Measurements from ENCODE around the gene USP34.
"Not testable (repeated sequence)": the region's sequence is repeated elsewhere in the genome, so short reads cannot be mapped to it uniquely, and the experiment has no call there.

USP34 gene

GRCh38 chr2:61451178-61451577, 19.7 kb downstream of the USP34 start:
- peaks cover 5 to 8% of the 10 kb centered on the region in 2 experiments; a peak in 2 of 3 replicates for H3K36me3 ChIP-seq (ENCODE audit: control insufficient read depth in 2 of 2, insufficient read depth in 1 of 2, low read length in 2 of 2)
- TF ChIP-seq GFI1B (tag by site-specific recombination; IDR thresholded peaks at IDR 0.05) (no peak), ZFP41 (tag by site-specific recombination; IDR thresholded peaks at IDR 0.05; ENCODE audit: borderline replicate concordance) (no peak), YY1 (tag by site-specific recombination; IDR thresholded peaks at IDR 0.05) (no peak)
- TF ChIP-seq, protein P1, sequence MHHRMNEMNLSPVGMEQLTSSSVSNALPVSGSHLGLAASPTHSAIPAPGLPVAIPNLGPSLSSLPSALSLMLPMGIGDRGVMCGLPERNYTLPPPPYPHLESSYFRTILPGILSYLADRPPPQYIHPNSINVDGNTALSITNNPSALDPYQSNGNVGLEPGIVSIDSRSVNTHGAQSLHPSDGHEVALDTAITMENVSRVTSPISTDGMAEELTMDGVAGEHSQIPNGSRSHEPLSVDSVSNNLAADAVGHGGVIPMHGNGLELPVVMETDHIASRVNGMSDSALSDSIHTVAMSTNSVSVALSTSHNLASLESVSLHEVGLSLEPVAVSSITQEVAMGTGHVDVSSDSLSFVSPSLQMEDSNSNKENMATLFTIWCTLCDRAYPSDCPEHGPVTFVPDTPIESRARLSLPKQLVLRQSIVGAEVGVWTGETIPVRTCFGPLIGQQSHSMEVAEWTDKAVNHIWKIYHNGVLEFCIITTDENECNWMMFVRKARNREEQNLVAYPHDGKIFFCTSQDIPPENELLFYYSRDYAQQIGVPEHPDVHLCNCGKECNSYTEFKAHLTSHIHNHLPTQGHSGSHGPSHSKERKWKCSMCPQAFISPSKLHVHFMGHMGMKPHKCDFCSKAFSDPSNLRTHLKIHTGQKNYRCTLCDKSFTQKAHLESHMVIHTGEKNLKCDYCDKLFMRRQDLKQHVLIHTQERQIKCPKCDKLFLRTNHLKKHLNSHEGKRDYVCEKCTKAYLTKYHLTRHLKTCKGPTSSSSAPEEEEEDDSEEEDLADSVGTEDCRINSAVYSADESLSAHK (tag by site-specific recombination; IDR thresholded peaks at IDR 0.05), result no peak
- no peak overlapping the region for H3K4me3 ChIP-seq (ENCODE audit: low read depth, low read length)
- H3K27ac ChIP-seq (ENCODE audit: extremely low read depth, low read depth, low read length), result no peak overlapping the region
- H3K4me1 ChIP-seq (ENCODE audit: control insufficient read depth, insufficient read depth, low read length), result no peaks in the 10 kb centered on the region
- CTCF ChIA-PET, result no interaction called here
- no peaks in the 10 kb centered on the region for H3K9me3 ChIP-seq (ENCODE audit: control insufficient read depth, insufficient read depth, low read depth, low read length)
- POLR2A ChIA-PET, result no interaction called here

DNA sequence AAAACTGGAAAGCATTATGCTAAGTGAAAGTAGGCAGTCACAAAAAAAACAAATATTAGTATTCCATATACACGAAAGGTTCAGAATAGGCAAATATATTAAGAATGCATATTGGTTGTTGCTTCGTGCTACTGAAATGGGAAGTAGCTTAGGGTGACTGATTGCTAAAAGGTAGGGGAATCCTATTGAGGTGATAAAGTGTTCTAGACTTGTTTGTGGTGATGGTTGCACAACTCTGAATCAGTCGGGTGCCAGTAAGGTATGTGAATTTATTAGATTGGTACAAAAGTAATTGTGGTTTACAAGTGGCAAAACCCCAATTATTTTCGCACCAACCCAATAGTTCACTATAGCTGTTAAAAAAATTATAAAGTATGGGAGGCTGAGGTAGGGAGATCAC, 20.7 kb downstream of the USP34 start:
- peaks cover 5 to 8% of the 10 kb centered on the region in 2 experiments; a peak in 2 of 3 replicates for H3K36me3 ChIP-seq (ENCODE audit: control insufficient read depth in 2 of 2, insufficient read depth in 1 of 2, low read length in 2 of 2)
- H3K4me3 ChIP-seq (ENCODE audit: low read depth, low read length), result no peak overlapping the region
- H3K27ac ChIP-seq (ENCODE audit: extremely low read depth, low read depth, low read length), result no peak overlapping the region
- no peak for TF ChIP-seq ZFP69B (tag by site-specific recombination; IDR thresholded peaks at IDR 0.05)
- TF ChIP-seq ZNF398 (tag by site-specific recombination; IDR thresholded peaks at IDR 0.05), result no peak
- no peak for TF ChIP-seq ZNF221 (tag by site-specific recombination; IDR thresholded peaks at IDR 0.05; ENCODE audit: borderline replicate concordance)
- TF ChIP-seq ZNF155 (tag by site-specific recombination; IDR thresholded peaks at IDR 0.05), result no peak
- TF ChIP-seq, protein P2, sequence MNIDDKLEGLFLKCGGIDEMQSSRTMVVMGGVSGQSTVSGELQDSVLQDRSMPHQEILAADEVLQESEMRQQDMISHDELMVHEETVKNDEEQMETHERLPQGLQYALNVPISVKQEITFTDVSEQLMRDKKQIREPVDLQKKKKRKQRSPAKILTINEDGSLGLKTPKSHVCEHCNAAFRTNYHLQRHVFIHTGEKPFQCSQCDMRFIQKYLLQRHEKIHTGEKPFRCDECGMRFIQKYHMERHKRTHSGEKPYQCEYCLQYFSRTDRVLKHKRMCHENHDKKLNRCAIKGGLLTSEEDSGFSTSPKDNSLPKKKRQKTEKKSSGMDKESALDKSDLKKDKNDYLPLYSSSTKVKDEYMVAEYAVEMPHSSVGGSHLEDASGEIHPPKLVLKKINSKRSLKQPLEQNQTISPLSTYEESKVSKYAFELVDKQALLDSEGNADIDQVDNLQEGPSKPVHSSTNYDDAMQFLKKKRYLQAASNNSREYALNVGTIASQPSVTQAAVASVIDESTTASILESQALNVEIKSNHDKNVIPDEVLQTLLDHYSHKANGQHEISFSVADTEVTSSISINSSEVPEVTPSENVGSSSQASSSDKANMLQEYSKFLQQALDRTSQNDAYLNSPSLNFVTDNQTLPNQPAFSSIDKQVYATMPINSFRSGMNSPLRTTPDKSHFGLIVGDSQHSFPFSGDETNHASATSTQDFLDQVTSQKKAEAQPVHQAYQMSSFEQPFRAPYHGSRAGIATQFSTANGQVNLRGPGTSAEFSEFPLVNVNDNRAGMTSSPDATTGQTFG (tag by site-specific recombination; IDR thresholded peaks at IDR 0.05; ENCODE audit: borderline replicate concordance), result no peak
- no peak for TF ChIP-seq ZNF324 (tag by site-specific recombination; IDR thresholded peaks at IDR 0.05)
- TF ChIP-seq ZNF274 (IDR thresholded peaks at IDR 0.05; ENCODE audit: low read length), result no peak
- no peak for TF ChIP-seq ZNF274 (tag by site-specific recombination; IDR thresholded peaks at IDR 0.05; ENCODE audit: borderline replicate concordance)
- TF ChIP-seq ZNF112 (tag by site-specific recombination; IDR thresholded peaks at IDR 0.05), result no peak
- CTCF ChIA-PET, result interaction anchor here (0.9 to 1.0 kb wide), 2 partner anchors 9 to 24 kb away, joined by 3 to 4 read pairs; no protein-coding TSS in a partner anchor
- no peaks in the 10 kb centered on the region for H3K9me3 ChIP-seq (ENCODE audit: control insufficient read depth, insufficient read depth, low read depth, low read length)
- POLR2A ChIA-PET, result no interaction called here
- H3K4me1 ChIP-seq (ENCODE audit: control insufficient read depth, insufficient read depth, low read length), result no peaks in the 10 kb centered on the region

DNA sequence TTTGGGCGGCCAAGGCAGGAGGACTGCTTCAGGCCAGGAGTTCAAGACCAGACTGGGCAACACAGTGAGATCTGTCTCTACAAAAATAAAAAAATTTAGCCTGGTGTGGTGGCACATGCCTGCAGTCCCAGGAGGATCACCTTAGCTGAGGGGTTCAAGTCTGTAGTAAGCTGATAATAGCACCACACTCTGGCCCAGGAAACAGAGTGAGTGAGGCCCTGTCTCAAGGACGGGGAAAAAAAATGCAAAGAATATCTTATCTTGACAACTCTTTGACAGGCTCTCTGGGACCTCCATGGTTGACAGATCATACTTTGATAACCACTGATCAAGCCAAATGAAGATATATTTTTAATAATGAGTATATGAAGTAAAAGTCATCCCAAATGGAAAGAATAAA, 22.7 kb downstream of the USP34 start:
- CTCF ChIA-PET, result no interaction called here
- POLR2A ChIA-PET, result no interaction called here
- H3K36me3 ChIP-seq (ENCODE audit: control insufficient read depth in 2 of 2, insufficient read depth in 1 of 2, low read length in 2 of 2), result peaks cover 8 to 15% of the 10 kb centered on the region in 2 experiments; a peak in 2 of 3 replicates
- no peak overlapping the region for H3K27ac ChIP-seq (ENCODE audit: extremely low read depth, low read depth, low read length)
- no peak overlapping the region for H3K4me3 ChIP-seq (ENCODE audit: low read depth, low read length)
- no peak for TF ChIP-seq ZNF660 (tag by site-specific recombination; IDR thresholded peaks at IDR 0.05)
- no peaks in the 10 kb centered on the region for H3K9me3 ChIP-seq (ENCODE audit: control insufficient read depth, insufficient read depth, low read depth, low read length)
- H3K4me1 ChIP-seq (ENCODE audit: control insufficient read depth, insufficient read depth, low read length), result no peaks in the 10 kb centered on the region

DNA sequence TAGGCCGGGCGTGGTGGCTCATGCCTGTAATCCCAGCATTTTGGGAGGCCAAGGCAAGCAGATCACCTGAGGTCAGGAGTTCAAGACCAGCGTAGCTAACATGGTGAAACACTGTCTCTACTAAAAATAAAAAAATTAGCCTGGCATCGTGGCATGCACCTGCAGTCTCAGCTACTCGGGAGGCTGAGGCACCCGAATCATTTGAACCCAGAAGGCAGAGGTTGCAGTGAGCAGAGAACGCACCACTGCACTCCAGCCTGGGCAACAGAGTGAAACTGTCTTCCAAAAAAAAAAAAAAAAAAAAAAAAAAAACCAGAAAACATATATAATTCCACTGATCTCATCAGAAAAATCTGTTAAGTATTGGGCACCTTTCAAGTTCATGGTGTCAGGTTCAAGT, 23.9 kb downstream of the USP34 start:
- POLR2A ChIA-PET; H3K4me1 ChIP-seq (ENCODE audit: control insufficient read depth, insufficient read depth, low read length); H3K27ac ChIP-seq (ENCODE audit: extremely low read depth, low read depth, low read length); H3K9me3 ChIP-seq (ENCODE audit: control insufficient read depth, insufficient read depth, low read depth, low read length); H3K4me3 ChIP-seq (ENCODE audit: low read depth, low read length): not testable (repeated sequence)
- CTCF ChIA-PET, result interaction anchor here (0.7 kb wide), 1 partner anchor 40 kb away, joined by 4 read pairs; no protein-coding TSS in a partner anchor
- peaks cover 8 to 15% of the 10 kb centered on the region in 2 experiments; a peak in 2 of 3 replicates for H3K36me3 ChIP-seq (ENCODE audit: control insufficient read depth in 2 of 2, insufficient read depth in 1 of 2, low read length in 2 of 2)
